Upper lobe of right lung (tissue), 1 donor: ENCODE results near the gene PSEN2. TPM values are rescaled to one million over a fixed set of nuclear protein-coding genes. Genes with fewer than 3 reads are reported as not detected.

Experiments
- ATAC-seq: fragments of 200-7000 bp; cut with Tn5 transposase; one replicate; pipeline ENCODE4 v1.9.1; 2020; ENCODE audit warnings: mild to moderate bottlenecking, moderate library complexity
- DNase-seq: peaks from one replicate; pipeline ENCODE4 v3.0.0-alpha.2; 2020
- H3K27ac ChIP-seq: fragments of 200-600 bp; one replicate; pipeline ENCODE4 v1.8.0; 2022
- H3K27me3 ChIP-seq: fragments of 200-600 bp; one replicate; pipeline ENCODE4 v1.8.0; 2022; ENCODE audit warnings: mild to moderate bottlenecking
- H3K36me3 ChIP-seq: fragments of 200-600 bp; one replicate; pipeline ENCODE4 v1.8.0; 2022
- H3K4me1 ChIP-seq: fragments of 200-600 bp; one replicate; pipeline ENCODE4 v1.8.0; 2022
- H3K4me3 ChIP-seq: fragments of 200-600 bp; one replicate; pipeline ENCODE4 v1.8.0; 2022; ENCODE audit warnings: mild to moderate bottlenecking
- H3K9me3 ChIP-seq: fragments of 200-600 bp; one replicate; pipeline ENCODE4 v1.8.0; 2022
- CTCF ChIP-seq: fragments of 200-600 bp; IDR thresholded peaks from one replicate; pipeline ENCODE4 v1.8.0; 2022; ENCODE audit warnings: antibody characterized with exemption
- intact Hi-C: fragments of 100-400 bp; cut with DNase I; formaldehyde crosslinking; loops from one replicate; pipeline ENCODE4 v1.11.0; 2022
- total RNA-seq: library from RNA; stranded (reverse); fragmentation: NEBNext Ultra II Directional; extraction: Animal tissue kit (Norgen Biotek cat#: 25700); gene quantifications from one replicate; pipeline ENCODE4 v1.2.1, GENCODE V29; 2021
- donor health status: DM: no; HTN: yes; CAD: no; lungs with severe emphysema.

The PSEN2 gene
- total RNA-seq, 1 donor from 2014 or later, result 22.7 TPM

- peaks cover 7% of the 10 kb centered on the region for H3K4me1 ChIP-seq
- no peak for TF ChIP-seq CTCF
- intact Hi-C loops, result no loop called here
Measured at GRCh38 chr1:226934483-226935237, 64.2 kb downstream of the PSEN2 start.

GRCh38 chr1:226937940-226938725, 67.7 kb downstream of the PSEN2 start:
- intact Hi-C loops, result no loop called here
- no peak for ATAC-seq
- H3K9me3 ChIP-seq, result peaks cover 11% of the 10 kb centered on the region
- no peak overlapping the region for H3K4me3 ChIP-seq
- DNase-seq, result no peak
- no peaks in the 10 kb centered on the region for H3K27me3 ChIP-seq
- TF ChIP-seq CTCF, result no peak
- H3K27ac ChIP-seq, result peak overlapping the region; percentile 99
- H3K36me3 ChIP-seq, result no peaks in the 10 kb centered on the region
- H3K4me1 ChIP-seq, result peaks cover 29% of the 10 kb centered on the region

More at GRCh38 chr1:226934483-226935237, 64.2 kb downstream of the PSEN2 start:
- Histone ChIP-seq H3K36me3 (no peaks in the 10 kb centered on the region), H3K4me3 (no peak overlapping the region), H3K27ac (no peak overlapping the region), H3K9me3 (peaks cover 11% of the 10 kb centered on the region), H3K27me3 (no peaks in the 10 kb centered on the region)
- DNase-seq (no peak), ATAC-seq (no peak)

GRCh38 chr1:226938903-226939437, 68.6 kb downstream of the PSEN2 start:
- H3K9me3 ChIP-seq, result peaks cover 11% of the 10 kb centered on the region
- H3K27me3 ChIP-seq, result no peaks in the 10 kb centered on the region
- ATAC-seq (no peak), DNase-seq (no peak)
- H3K4me3 ChIP-seq, result peak overlapping the region; percentile 83
- peaks cover 31% of the 10 kb centered on the region for H3K4me1 ChIP-seq
- peak overlapping the region; percentile 99 for H3K27ac ChIP-seq
- intact Hi-C loops, result no loop called here
- H3K36me3 ChIP-seq, result no peaks in the 10 kb centered on the region
- no peak for TF ChIP-seq CTCF

GRCh38 chr1:226939438-226940028, 69.1 kb downstream of the PSEN2 start:
- peak; percentile 46 for ATAC-seq
- intact Hi-C loops, result no loop called here
- Histone ChIP-seq H3K4me3 (peak overlapping the region; percentile 83), H3K36me3 (no peaks in the 10 kb centered on the region), H3K27ac (peak overlapping the region; percentile 99), H3K27me3 (no peaks in the 10 kb centered on the region), H3K9me3 (peaks cover 5% of the 10 kb centered on the region), H3K4me1 (peaks cover 31% of the 10 kb centered on the region)
- DNase-seq, result peak; percentile 89
- no peak for TF ChIP-seq CTCF

- Histone ChIP-seq H3K4me3 (peak within 1 kb of the TSS; percentile 83), H3K36me3 (no peaks in the 10 kb centered on the region), H3K9me3 (no peaks in the 10 kb centered on the region), H3K27me3 (no peaks in the 10 kb centered on the region), H3K27ac (peak within 1 kb of the TSS; percentile 99), H3K4me1 (peaks cover 36% of the 10 kb centered on the region)
- DNase-seq (peak; percentile 100), ATAC-seq (peak; percentile 97)
- no peak for TF ChIP-seq CTCF
- intact Hi-C loops, result no loop called here
Measured at GRCh38 chr1:226940029-226940805, 69.8 kb downstream of the PSEN2 start, which contains the start of gene COQ8A. COQ8A (plus strand) TSS chr1:226940294; CDS start chr1:226961386, 21,092 bp downstream.
